Ascending aorta (tissue), 2 donors: Measurements from ENCODE around the gene PCDH9. TPM values are rescaled to one million over a fixed set of nuclear protein-coding genes. Genes with fewer than 3 reads are reported as not detected.

Source experiments
- DNase-seq, 2 donors: peaks; one replicate each; pipeline ENCODE4 v3.0.0-alpha.2; 2019; ENCODE audit warnings: low spot score in 2 of 2
- H3K27ac ChIP-seq, 2 donors: fragments of 200-600 bp; sonication (generic); one replicate each; pipeline ENCODE4 v1.5.1; 2016 to 2017; ENCODE audit warnings: mild to moderate bottlenecking in 1 of 2
- H3K27me3 ChIP-seq: fragments of 200-600 bp; sonication (generic); one replicate; pipeline ENCODE4 v1.5.1; 2017
- H3K36me3 ChIP-seq, 2 donors: fragments of 200-600 bp; sonication (generic); one replicate each; pipeline ENCODE4 v1.5.1; 2016
- H3K4me1 ChIP-seq, 2 donors: fragments of 200-600 bp; sonication (generic); one replicate each; pipeline ENCODE4 v1.5.1; 2016 to 2017; ENCODE audit warnings: mild to moderate bottlenecking in 1 of 2
- H3K4me3 ChIP-seq, 2 donors: fragments of 200-600 bp; sonication (generic); one replicate each; pipeline ENCODE4 v1.5.1; 2016 to 2017; ENCODE audit warnings: mild to moderate bottlenecking in 1 of 2
- H3K9me3 ChIP-seq, 2 donors: fragments of 200-600 bp; sonication (generic); one replicate each; pipeline ENCODE4 v1.5.1; 2016
- CTCF ChIP-seq, 3 experiments: fragments of 200-600 bp in 2 of 3; fragments of 450-650 bp in 1 of 3; sonication (generic) in 2 of 3; IDR thresholded peaks; one replicate each; pipeline ENCODE4 v1.5.1; 2016 to 2019; ENCODE audit warnings: antibody characterized with exemption in 3 of 3, mild to moderate bottlenecking in 1 of 3, moderate library complexity in 1 of 3
- intact Hi-C: fragments of 100-400 bp; cut with DNase I; formaldehyde crosslinking; loops from one replicate; pipeline ENCODE4 v1.15.1; 2023
- total RNA-seq: library from RNA; depleted of rRNA; stranded (reverse); fragments of >200 nt; gene quantifications from one replicate; pipeline ENCODE4 v1.1.0, GENCODE V29; 2016

The PCDH9 gene
- total RNA-seq, 1 donor from 2014 or later, result 3.6 TPM

GRCh38 chr13:66462187-66462586 lies 767.9 kb downstream of the PCDH9 start:
- no peak for TF ChIP-seq CTCF (IDR thresholded peaks at IDR 0.05)
- Histone ChIP-seq H3K9me3 (no peaks in the 10 kb centered on the region), H3K27ac (no peak overlapping the region), H3K27me3 (no peaks in the 10 kb centered on the region), H3K4me1 (no peaks in the 10 kb centered on the region), H3K4me3 (no peak overlapping the region), H3K36me3 (no peaks in the 10 kb centered on the region)
- no peak for DNase-seq
- intact Hi-C loops, result no loop called here

DNA sequence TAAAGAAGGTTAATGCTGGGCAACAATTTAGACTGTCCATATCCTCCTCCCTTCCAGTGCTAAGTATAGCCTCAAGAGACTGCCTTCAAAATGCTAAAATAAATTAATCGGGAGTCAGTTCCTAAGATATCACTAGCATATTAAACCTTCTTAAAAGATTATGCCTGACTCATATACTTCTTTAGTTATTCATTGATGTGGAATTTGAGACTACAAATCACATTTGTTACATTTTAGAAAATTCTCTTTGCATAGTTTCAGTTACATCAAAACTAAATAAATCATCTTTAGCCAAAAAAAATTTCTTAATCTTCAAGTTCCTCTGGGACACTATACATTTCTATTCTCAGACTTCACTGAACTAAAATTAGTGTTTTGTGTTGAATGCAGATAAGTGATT lies 769.1 kb downstream of the PCDH9 start:
- Histone ChIP-seq H3K9me3 (no peaks in the 10 kb centered on the region), H3K27ac (no peak overlapping the region), H3K4me3 (no peak overlapping the region), H3K27me3 (no peaks in the 10 kb centered on the region), H3K36me3 (no peaks in the 10 kb centered on the region), H3K4me1 (no peaks in the 10 kb centered on the region)
- intact Hi-C loops, result no loop called here
- DNase-seq, result no peak
- no peak for TF ChIP-seq CTCF (IDR thresholded peaks at IDR 0.05)

GRCh38 chr13:66459634-66460033 lies 770.5 kb downstream of the PCDH9 start:
- Histone ChIP-seq H3K36me3 (no peaks in the 10 kb centered on the region), H3K27ac (no peak overlapping the region), H3K4me3 (no peak overlapping the region), H3K4me1 (no peaks in the 10 kb centered on the region), H3K9me3 (no peaks in the 10 kb centered on the region), H3K27me3 (no peaks in the 10 kb centered on the region)
- TF ChIP-seq CTCF (IDR thresholded peaks at IDR 0.05), result no peak
- intact Hi-C loops, result no loop called here
- DNase-seq, result no peak

- Histone ChIP-seq H3K4me3 (no peak overlapping the region), H3K27me3 (no peaks in the 10 kb centered on the region), H3K9me3 (no peaks in the 10 kb centered on the region), H3K4me1 (no peaks in the 10 kb centered on the region), H3K27ac (no peak overlapping the region), H3K36me3 (no peaks in the 10 kb centered on the region)
- intact Hi-C loops, result no loop called here
- TF ChIP-seq CTCF (IDR thresholded peaks at IDR 0.05), result no peak
- no peak for DNase-seq
Measured at GRCh38 chr13:66459143-66459542, 771.0 kb downstream of the PCDH9 start.

GRCh38 chr13:66446413-66446812 lies 783.7 kb downstream of the PCDH9 start:
- Histone ChIP-seq H3K4me3 (no peak overlapping the region), H3K27me3 (no peaks in the 10 kb centered on the region), H3K4me1 (no peaks in the 10 kb centered on the region), H3K27ac (no peak overlapping the region), H3K9me3 (no peaks in the 10 kb centered on the region), H3K36me3 (no peaks in the 10 kb centered on the region)
- intact Hi-C loops, result no loop called here
- no peak for DNase-seq
- no peak for TF ChIP-seq CTCF (IDR thresholded peaks at IDR 0.05)

- TF ChIP-seq CTCF (IDR thresholded peaks at IDR 0.05), result no peak
- Histone ChIP-seq H3K9me3 (no peaks in the 10 kb centered on the region), H3K4me1 (no peaks in the 10 kb centered on the region), H3K27ac (no peak overlapping the region), H3K36me3 (no peaks in the 10 kb centered on the region), H3K4me3 (no peak overlapping the region), H3K27me3 (no peaks in the 10 kb centered on the region)
- intact Hi-C loops, result no loop called here
- no peak for DNase-seq
Measured at GRCh38 chr13:66443926-66444325, 786.2 kb downstream of the PCDH9 start.
